Measurements from ENCODE around the gene PPP6R2.

DNA sequence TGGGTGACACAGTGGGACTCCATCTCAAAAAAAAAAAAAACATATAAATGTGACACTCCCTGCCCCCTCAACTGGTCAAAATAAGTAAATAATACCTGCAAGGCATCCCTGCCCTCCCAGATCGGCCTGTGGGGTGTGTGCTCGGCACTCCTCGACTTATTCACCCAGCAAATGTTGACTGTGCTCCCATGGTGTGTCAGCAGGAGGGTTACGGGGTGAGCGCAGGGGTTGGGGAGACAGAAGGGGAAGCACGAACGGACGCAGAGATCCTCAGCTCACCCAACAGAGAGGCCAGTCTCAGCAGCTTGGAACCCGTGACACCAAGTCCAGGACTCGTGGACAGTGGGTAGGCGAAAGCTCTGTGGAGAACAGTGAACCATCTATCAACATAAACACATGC, 136.6 kb downstream of the PPP6R2 start:
- TF ChIP-seq, protein P1, sequence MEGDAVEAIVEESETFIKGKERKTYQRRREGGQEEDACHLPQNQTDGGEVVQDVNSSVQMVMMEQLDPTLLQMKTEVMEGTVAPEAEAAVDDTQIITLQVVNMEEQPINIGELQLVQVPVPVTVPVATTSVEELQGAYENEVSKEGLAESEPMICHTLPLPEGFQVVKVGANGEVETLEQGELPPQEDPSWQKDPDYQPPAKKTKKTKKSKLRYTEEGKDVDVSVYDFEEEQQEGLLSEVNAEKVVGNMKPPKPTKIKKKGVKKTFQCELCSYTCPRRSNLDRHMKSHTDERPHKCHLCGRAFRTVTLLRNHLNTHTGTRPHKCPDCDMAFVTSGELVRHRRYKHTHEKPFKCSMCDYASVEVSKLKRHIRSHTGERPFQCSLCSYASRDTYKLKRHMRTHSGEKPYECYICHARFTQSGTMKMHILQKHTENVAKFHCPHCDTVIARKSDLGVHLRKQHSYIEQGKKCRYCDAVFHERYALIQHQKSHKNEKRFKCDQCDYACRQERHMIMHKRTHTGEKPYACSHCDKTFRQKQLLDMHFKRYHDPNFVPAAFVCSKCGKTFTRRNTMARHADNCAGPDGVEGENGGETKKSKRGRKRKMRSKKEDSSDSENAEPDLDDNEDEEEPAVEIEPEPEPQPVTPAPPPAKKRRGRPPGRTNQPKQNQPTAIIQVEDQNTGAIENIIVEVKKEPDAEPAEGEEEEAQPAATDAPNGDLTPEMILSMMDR (IDR thresholded peaks at IDR 0.05) = no peak
- peak in 1 of 2 donors; percentile 28 for TF ChIP-seq POLR2A (IDR thresholded peaks at IDR 0.05)

Data from thyroid gland (tissue), 4 donors.